ENCODE measurements around the gene CADM2.
"Not testable (repeated sequence)": the region's sequence is repeated elsewhere in the genome, so short reads cannot be mapped to it uniquely, and the experiment has no call there.

Gene CADM2

DNA sequence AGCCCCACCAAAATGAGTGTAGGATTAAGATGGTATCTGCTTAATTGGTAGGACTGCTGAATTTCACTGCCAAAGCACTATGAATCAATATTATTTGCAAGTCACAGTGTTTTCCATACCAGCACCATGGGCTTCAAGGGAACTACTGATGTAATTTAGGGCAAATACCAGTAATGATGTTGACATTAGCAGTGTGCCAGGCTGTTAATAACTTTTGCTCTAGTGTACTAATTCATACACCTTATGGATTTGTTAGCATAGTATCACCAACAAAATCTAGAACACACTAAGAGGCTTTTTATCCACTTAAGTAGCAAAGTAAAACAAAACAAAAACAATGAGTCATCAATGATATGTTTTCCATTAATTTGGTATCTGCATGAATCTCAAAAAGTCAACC lies 888.2 kb downstream of the CADM2 start:
- no peak for DNase-seq

DNA sequence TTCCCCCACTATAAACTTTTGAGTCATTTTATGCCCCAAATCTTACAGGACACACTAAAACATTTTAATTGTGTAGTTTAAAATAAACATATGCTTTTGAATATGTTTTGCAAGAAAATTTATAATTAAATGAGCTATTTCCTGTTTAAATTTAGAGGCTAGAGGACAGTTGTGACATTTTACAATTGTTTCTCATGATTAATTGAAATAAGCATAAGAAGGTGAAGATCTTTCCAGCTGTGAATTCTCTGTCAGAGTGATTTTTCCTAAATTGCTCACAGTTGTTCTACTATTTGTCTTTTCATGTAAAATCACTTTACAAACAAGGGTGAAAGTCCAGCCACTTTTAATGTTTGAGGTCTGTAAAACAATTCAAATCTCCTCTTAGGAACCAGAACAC lies 892.3 kb downstream of the CADM2 start:
- DNase-seq, result no peak

DNA sequence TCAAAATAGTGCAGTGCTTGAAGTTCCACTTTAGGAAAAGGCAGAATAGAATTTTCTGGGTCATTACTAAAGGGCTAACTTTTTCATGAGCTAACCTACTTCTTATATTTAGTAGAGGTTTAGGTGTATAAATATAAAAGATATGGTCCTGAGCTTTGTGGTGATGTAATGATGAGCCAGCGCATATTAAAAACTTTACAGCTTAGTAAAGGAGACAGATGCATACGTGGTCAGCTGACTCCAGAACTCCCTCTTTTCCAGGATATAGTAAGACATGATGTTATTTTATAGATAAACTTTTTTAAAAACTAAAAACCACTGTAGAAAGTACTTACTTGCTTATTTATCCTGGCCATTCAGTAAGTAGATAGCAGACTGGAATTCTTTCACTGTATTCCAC lies 895.0 kb downstream of the CADM2 start:
- DNase-seq, result no peak

DNA sequence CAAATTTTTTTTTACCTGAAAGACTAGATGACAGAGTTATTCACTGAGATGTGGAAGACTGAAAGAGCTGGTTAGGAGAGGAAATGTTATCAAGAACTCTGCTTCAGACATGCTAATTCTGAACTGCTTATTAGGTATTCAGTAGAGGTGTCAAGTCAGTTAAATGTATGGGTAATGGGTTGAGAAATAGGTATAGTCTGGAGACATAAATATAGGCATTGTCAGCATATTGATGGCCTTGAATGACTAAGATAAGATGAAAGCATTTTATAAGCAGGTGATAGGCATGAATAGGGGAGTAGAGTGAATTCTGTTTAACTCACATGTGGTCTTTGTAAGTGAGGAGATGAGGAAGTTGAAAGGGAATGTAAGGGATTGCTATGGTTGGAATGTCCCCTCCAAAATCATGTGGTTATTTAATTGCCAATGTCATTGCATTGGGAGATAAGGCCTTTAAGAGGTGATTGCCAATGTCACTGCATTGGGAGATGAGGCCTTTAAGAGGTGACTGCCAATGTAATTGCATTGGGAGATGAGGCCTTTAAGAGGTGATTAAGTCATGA lies 904.2 kb downstream of the CADM2 start:
- no peak for DNase-seq

DNA sequence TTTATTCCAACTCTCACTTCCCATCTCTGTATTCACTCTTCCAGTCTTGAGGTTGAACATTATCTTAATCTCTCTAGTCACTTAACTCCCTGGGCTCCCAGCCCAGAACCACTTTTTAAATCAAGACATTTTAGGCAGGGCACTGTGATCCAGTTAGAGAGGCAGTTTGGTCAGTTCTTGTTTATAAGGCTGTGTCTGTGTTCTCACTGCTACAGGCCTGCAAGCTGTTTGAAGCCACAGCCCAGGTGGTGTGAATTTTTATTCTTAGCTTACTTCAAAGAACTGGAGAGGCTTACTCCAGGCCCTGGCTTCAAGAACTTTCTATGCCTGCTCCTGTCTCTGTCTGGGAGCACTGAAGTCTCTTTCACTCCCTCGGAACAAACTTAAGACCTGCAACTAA lies 906.1 kb downstream of the CADM2 start:
- DNase-seq, result no peak

DNA sequence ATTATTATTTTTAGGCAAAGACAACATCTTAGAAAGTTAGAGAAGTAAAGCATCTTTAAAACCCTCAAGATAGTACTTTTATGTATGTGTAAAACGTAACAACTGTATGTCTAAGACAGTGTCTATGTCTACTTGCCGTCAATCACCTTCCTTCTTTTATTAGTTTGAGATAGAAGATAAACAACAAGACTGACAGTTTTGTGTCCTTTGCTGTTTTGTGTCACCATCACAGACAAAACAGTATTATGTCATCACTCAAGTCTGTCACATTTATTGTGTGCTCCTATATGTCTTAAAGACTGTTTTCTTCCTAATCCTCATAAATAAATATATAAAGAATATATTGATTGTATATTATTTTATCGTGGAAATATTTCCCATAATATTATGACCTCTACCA lies 908.3 kb downstream of the CADM2 start:
- no peak for DNase-seq

DNA sequence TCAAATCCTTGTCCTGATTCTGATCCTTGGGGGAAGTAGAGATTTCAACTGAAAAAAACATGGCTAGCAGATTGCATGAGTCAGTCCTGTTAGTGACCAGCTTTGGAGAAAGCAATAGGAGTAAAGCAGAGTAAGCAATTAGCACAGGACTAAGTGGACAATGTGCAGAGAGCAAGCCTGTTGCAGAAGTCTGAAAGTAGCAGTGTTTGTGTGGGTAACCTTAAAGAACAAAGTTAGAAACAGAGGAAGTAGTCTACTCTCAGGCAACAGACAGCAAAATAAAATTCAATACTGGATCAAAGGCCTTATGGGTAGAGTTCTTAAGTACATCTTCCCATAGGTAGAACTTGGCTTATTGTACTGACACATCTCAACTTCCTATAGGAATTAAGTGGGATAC lies 916.8 kb downstream of the CADM2 start:
- DNase-seq, result no peak

DNA sequence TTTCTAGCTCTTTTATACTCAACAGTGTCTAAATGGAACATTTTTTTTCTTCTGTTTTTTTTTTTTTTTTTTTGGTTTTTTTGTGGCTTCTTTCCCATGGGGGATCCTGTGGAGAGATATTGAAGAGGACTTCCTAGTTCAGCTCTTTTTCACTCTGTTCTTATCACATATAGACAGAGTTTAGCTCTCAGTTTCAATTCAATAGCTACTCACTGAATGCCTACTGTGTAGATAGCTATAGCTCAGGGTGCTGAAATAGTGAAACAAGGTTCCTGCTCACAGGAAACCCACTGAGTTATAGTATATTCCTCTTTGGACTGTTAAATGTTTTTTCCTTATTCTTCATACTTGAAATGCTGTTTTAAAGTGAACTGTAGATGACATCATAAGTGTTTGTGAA lies 918.8 kb downstream of the CADM2 start:
- no peak for DNase-seq

- no peak for DNase-seq
Measured at GRCh38 chr3:85881833-85882393, 923.1 kb downstream of the CADM2 start.

DNA sequence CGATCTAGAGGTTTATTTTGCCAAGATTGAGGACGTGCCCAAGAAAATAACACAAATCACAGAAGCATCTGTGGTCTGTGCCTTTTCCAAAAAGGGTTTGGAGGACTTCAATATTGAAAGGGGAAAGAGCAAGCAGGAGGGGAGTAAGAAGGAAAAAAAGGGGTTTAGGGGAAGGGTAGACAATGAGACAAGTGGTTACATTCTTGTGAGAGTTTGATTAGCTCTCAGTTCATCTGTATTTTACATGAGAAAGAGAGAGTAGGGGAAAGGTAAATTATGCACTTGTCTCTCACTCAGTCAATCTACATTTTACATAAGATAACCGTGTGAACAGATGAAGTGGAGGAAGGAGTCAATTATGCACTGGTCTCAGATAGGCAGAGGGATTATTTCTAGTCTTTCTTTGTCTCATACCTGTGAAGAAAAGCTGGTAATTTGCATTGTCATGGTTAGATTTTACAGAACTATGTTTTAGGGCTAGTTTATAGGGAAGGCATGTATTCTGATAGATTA lies 931.3 kb downstream of the CADM2 start:
- DNase-seq, result no peak

DNA sequence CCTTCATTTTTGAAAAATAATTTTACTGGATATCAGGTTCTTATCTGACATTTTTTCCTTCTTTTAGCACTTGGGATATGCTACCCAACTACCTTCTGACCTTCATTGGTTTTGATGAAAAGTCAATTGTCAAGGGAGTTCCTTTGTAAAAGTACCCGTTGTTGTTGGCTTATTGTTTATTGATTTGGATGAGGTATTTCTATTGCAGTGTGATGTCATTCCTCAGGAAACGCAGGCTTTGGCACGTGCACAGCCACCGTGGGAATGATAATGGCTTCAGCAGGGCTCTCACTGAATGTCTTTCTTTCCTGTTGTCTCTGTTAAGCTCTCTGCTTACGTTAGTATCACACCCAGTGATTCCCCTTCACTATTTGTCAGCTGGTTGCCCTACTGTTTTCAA lies 944.6 kb downstream of the CADM2 start:
- no peak for DNase-seq

DNA sequence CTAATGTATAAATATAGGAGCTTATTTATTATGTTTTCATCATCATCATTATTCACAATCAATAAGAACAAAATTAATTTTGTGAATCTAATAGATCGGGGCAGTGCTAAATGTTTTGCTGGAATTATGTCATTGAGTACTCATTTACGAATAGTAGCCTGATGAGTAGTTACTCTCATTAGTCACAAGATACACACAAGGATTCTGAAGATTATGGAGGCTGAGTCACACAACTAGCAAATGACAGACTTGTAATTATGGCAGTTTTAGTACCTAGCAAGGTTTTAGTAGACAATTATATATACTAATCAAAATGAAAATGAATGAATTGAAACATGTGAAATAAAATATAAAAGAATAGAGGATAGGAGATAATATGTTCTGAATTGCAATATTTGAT lies 954.2 kb downstream of the CADM2 start:
- no peak for DNase-seq

DNA sequence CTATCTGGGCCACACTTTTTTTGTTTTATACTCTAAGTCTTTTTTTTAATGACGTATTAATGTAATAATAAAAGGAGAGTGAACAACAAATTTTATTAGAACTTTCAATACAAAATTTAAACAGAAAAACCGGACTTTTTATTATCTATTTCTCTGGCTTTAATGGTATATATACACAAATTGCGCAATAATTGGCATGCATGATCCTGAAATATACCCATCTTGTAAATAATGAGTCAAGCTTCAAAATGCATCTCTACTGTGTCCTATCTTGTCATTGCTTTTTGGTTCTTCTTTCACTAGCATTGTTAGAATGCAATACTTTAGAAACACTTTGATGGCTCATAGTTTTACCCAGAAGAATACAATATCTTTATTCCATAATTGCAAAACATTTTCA lies 963.6 kb downstream of the CADM2 start:
- no peak for DNase-seq

DNA sequence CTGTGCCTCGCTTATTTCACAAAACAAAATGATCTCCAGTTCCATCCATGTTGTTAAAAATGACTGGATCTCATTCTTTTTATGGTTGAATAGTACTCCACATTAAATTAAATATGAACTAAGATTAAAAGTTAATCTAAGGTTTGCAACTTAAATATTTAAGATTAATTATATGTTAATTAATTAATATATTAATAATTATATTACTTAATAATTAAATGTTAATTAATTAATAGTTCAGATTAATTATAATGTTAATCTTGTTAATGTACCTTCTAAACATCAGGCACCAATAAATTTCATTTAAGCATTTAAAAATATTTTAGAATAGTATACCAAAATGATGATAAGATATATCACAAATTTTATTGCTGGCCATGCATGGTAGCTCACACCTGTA lies 971.9 kb downstream of the CADM2 start:
- DNase-seq, result no peak

DNA sequence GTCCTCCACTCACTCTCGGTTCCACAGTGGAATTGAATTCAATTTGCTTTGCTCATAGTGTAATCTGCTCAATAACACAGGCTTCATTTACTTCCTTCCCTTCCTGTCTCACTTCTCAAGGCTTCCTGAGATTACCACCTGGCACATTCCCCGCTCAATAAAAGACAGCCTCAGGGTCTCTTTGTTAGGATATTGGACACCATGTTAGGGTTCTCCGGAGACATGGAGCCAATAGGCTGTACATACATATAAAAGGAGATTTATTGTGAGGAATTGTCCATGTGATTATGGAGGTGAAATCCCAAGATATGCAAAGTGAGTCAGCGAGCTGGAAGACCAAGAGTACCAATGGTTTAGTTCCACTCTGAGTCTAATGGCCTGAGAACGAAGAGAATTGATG lies 974.5 kb downstream of the CADM2 start:
- no peak for DNase-seq

DNA sequence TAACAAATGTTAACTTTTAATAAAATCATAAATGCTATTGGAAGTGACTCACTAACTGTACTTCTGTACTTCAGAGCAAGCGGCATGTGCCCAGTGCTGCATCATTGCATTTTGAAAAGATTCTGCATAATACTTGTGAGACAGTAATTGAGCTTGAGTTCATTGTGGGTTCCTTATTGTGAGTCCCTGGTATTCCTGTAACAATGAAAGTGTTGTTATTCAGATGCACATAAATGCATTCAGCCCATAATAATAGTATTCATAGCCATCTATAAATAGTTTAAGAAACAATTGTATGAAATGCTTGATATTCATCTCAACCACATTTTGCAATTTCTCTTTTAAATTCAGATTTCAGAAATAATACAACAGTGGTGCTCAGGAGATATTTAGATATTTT lies 976.4 kb downstream of the CADM2 start:
- no peak for DNase-seq

GRCh38 chr3:85939074-85939482 lies 980.3 kb downstream of the CADM2 start:
- DNase-seq, result no peak

DNA sequence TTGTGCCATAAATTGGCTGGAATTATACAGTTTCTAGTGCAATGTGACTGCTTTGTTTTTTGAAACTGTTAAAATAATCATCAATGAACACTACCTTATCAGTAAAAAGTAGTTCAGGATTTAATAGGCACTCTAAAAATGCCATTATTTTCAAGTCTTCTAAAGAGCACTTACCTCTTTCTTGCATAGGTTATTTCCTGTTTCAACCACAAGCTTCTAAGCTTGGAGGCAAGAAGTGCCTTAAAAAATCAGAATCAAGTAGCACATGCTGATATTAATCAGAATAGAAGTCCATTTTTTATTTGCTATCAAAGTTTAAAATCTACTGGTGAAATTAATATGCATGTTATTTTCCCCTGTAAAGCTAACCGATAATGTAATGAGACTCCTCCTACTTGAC lies 991.6 kb downstream of the CADM2 start:
- no peak for DNase-seq

GRCh38 chr3:85960793-85961192 lies 1002.0 kb downstream of the CADM2 start:
- no peak for DNase-seq

GRCh38 chr3:85977615-85978338 lies 1019.0 kb downstream of the CADM2 start:
- no peak for DNase-seq

DNA sequence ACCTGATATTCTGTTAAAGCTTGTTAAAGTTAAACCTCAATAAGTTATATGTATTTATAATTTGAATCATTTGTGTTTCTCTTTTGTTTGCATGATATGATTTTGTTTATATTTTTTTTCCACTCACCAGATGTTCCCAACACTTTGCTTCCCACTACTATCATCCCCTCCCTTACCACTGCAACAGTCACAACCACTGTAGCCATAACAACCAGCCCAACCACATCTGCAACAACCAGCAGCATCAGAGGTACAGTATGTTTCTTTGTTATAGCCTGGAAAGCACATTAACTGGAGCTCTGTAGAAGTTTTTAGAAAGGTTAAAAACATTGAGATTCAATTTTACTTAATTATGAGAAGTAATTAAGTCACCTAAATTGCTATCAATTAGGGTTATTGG lies 1020.2 kb downstream of the CADM2 start:
- DNase-seq, result no peak

GRCh38 chr3:85989581-85989980 lies 1030.8 kb downstream of the CADM2 start:
- not testable (repeated sequence) for DNase-seq

- no peak for DNase-seq
Measured at GRCh38 chr3:86029590-86029989, 1070.8 kb downstream of the CADM2 start.

DNA sequence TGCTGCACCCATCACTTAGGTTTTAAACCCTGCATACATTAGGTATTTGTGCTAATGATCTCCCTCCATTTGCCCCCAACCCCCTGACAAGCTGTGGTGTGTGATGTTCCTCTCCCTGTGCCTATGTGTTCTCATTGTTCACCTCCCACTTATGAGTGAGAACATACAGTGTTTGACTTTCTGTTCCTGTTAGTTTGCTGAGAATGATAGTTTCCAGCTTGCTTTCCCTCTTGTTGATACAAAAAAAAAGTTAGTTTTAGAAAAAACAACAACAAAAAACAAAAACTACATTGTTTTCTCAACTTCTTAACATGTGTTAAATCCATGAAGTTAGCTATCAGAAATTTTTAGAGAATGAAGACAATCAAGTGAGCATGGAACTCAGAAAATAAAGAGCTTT lies 1079.1 kb downstream of the CADM2 start:
- DNase-seq, result no peak
